Dendritic cell treated with granulocyte-macrophage colony-stimulating factor and Interleukin-4, amounts not matched to agents 40 ng/mL and 50 ng/mL, for 4 days (primary cell): ENCODE data around the gene RLBP1.

Experiments used
- H3K27ac Mint-ChIP-seq: one replicate; pipeline ENCODE4 v1.8.0; 2022; ENCODE audit warnings: mild to moderate bottlenecking, mixed read lengths
- H3K27me3 Mint-ChIP-seq: one replicate; pipeline ENCODE4 v1.8.0; 2022; ENCODE audit warnings: mild to moderate bottlenecking, mixed read lengths
- H3K36me3 Mint-ChIP-seq: one replicate; pipeline ENCODE4 v1.8.0; 2022; ENCODE audit warnings: low read depth, mixed read lengths
- H3K4me1 Mint-ChIP-seq: one replicate; pipeline ENCODE4 v1.8.0; 2022; ENCODE audit warnings: low read depth, mixed read lengths
- H3K4me3 Mint-ChIP-seq: one replicate; pipeline ENCODE4 v1.8.0; 2022; ENCODE audit warnings: mild to moderate bottlenecking, moderate library complexity, mixed read lengths
- H3K9me3 Mint-ChIP-seq: one replicate; pipeline ENCODE4 v1.8.0; 2022; ENCODE audit warnings: mixed read lengths
- intact Hi-C: fragments of 100-400 bp; cut with micrococcal nuclease; formaldehyde crosslinking; loops from one replicate; pipeline ENCODE4 v1.15.0; 2022

RLBP1 gene

GRCh38 chr15:89218531-89218930 lies 2.8 kb downstream of the RLBP1 start:
- Mint-ChIP-seq H3K27ac (no peak overlapping the region), H3K36me3 (no peaks in the 10 kb centered on the region), H3K27me3 (no peaks in the 10 kb centered on the region), H3K4me1 (no peaks in the 10 kb centered on the region), H3K4me3 (no peak overlapping the region), H3K9me3 (no peaks in the 10 kb centered on the region)
- intact Hi-C loops, result no loop called here

- no peaks in the 10 kb centered on the region for H3K27me3 Mint-ChIP-seq
- no peaks in the 10 kb centered on the region for H3K9me3 Mint-ChIP-seq
- H3K27ac Mint-ChIP-seq, result no peak overlapping the region
- intact Hi-C loops, result no loop called here
- H3K4me1 Mint-ChIP-seq, result no peaks in the 10 kb centered on the region
- H3K4me3 Mint-ChIP-seq, result no peak overlapping the region
- no peaks in the 10 kb centered on the region for H3K36me3 Mint-ChIP-seq
Measured at GRCh38 chr15:89217686-89218376, 3.5 kb downstream of the RLBP1 start.

GRCh38 chr15:89217031-89217430 lies 4.3 kb downstream of the RLBP1 start:
- Mint-ChIP-seq H3K27me3 (no peaks in the 10 kb centered on the region), H3K9me3 (no peaks in the 10 kb centered on the region), H3K4me3 (no peak overlapping the region), H3K4me1 (no peaks in the 10 kb centered on the region), H3K27ac (no peak overlapping the region), H3K36me3 (no peaks in the 10 kb centered on the region)
- intact Hi-C loops, result no loop called here

- Mint-ChIP-seq H3K36me3 (no peaks in the 10 kb centered on the region), H3K4me1 (no peaks in the 10 kb centered on the region), H3K4me3 (no peak overlapping the region), H3K27me3 (no peaks in the 10 kb centered on the region), H3K27ac (no peak overlapping the region), H3K9me3 (no peaks in the 10 kb centered on the region)
- intact Hi-C loops, result no loop called here
Measured at GRCh38 chr15:89215627-89216026, 5.8 kb downstream of the RLBP1 start.

- intact Hi-C loops, result no loop called here
- Mint-ChIP-seq H3K27ac (no peak overlapping the region), H3K27me3 (peaks cover 2% of the 10 kb centered on the region), H3K36me3 (no peaks in the 10 kb centered on the region), H3K4me1 (peaks cover 5% of the 10 kb centered on the region), H3K9me3 (no peaks in the 10 kb centered on the region), H3K4me3 (no peak overlapping the region)
Measured at GRCh38 chr15:89211678-89212170, 9.7 kb downstream of the RLBP1 start.

GRCh38 chr15:89209057-89209456 lies 12.3 kb downstream of the RLBP1 start:
- intact Hi-C loops, result loop anchor here (5.0 kb wide), 2 partner anchors 93 to 148 kb away; no protein-coding TSS in a partner anchor
- no peaks in the 10 kb centered on the region for H3K9me3 Mint-ChIP-seq
- no peaks in the 10 kb centered on the region for H3K36me3 Mint-ChIP-seq
- H3K27ac Mint-ChIP-seq, result no peak overlapping the region
- H3K4me1 Mint-ChIP-seq, result peaks cover 6% of the 10 kb centered on the region
- no peak overlapping the region for H3K4me3 Mint-ChIP-seq
- H3K27me3 Mint-ChIP-seq, result peaks cover 2% of the 10 kb centered on the region

- H3K9me3 Mint-ChIP-seq, result no peaks in the 10 kb centered on the region
- H3K4me3 Mint-ChIP-seq, result no peak overlapping the region
- intact Hi-C loops, result loop anchor here (5.0 kb wide), 2 partner anchors 94 to 149 kb away; no protein-coding TSS in a partner anchor
- no peak overlapping the region for H3K27ac Mint-ChIP-seq
- peaks cover 2% of the 10 kb centered on the region for H3K27me3 Mint-ChIP-seq
- peaks cover 13% of the 10 kb centered on the region for H3K4me1 Mint-ChIP-seq
- no peaks in the 10 kb centered on the region for H3K36me3 Mint-ChIP-seq
Measured at GRCh38 chr15:89208256-89208655, 13.1 kb downstream of the RLBP1 start.

GRCh38 chr15:89206908-89207331 lies 14.5 kb downstream of the RLBP1 start:
- Mint-ChIP-seq H3K4me3 (no peak overlapping the region), H3K27ac (no peak overlapping the region), H3K36me3 (no peaks in the 10 kb centered on the region)

GRCh38 chr15:89205991-89206585 lies 15.3 kb downstream of the RLBP1 start:
- H3K27ac Mint-ChIP-seq, result no peak overlapping the region
- intact Hi-C loops, result loop anchor here (5.0 kb wide), 2 partner anchors 96 to 151 kb away; no protein-coding TSS in a partner anchor

More at GRCh38 chr15:89206908-89207331, 14.5 kb downstream of the RLBP1 start:
- peaks cover 13% of the 10 kb centered on the region for H3K4me1 Mint-ChIP-seq
- H3K9me3 Mint-ChIP-seq, result no peaks in the 10 kb centered on the region
- intact Hi-C loops, result loop anchor here (5.0 kb wide), 2 partner anchors 95 to 150 kb away; no protein-coding TSS in a partner anchor
- peaks cover 2% of the 10 kb centered on the region for H3K27me3 Mint-ChIP-seq

GRCh38 chr15:89203705-89204273 lies 17.6 kb downstream of the RLBP1 start:
- H3K27me3 Mint-ChIP-seq, result peaks cover 2% of the 10 kb centered on the region
- H3K4me1 Mint-ChIP-seq, result peaks cover 17% of the 10 kb centered on the region
- peaks cover 27% of the 10 kb centered on the region for H3K36me3 Mint-ChIP-seq
- intact Hi-C loops, result no loop called here
- H3K4me3 Mint-ChIP-seq, result no peak overlapping the region
- no peak overlapping the region for H3K27ac Mint-ChIP-seq
- no peaks in the 10 kb centered on the region for H3K9me3 Mint-ChIP-seq

More at GRCh38 chr15:89205991-89206585, 15.3 kb downstream of the RLBP1 start:
- no peaks in the 10 kb centered on the region for H3K9me3 Mint-ChIP-seq
- no peak overlapping the region for H3K4me3 Mint-ChIP-seq
- H3K36me3 Mint-ChIP-seq, result peaks cover 8% of the 10 kb centered on the region
- H3K27me3 Mint-ChIP-seq, result peaks cover 2% of the 10 kb centered on the region
- H3K4me1 Mint-ChIP-seq, result peaks cover 13% of the 10 kb centered on the region

- Mint-ChIP-seq H3K27ac (no peak overlapping the region), H3K4me3 (no peak overlapping the region), H3K4me1 (peaks cover 11% of the 10 kb centered on the region), H3K36me3 (peaks cover 45% of the 10 kb centered on the region), H3K27me3 (no peaks in the 10 kb centered on the region), H3K9me3 (no peaks in the 10 kb centered on the region)
- intact Hi-C loops, result no loop called here
Measured at GRCh38 chr15:89201465-89202005, 19.8 kb downstream of the RLBP1 start.

- H3K4me3 Mint-ChIP-seq, result no peak overlapping the region
- H3K4me1 Mint-ChIP-seq, result peaks cover 11% of the 10 kb centered on the region
- H3K27ac Mint-ChIP-seq, result no peak overlapping the region
- no peaks in the 10 kb centered on the region for H3K9me3 Mint-ChIP-seq
- intact Hi-C loops, result no loop called here
- H3K27me3 Mint-ChIP-seq, result no peaks in the 10 kb centered on the region
- H3K36me3 Mint-ChIP-seq, result peaks cover 59% of the 10 kb centered on the region
Measured at GRCh38 chr15:89200182-89200581, 21.2 kb downstream of the RLBP1 start.

GRCh38 chr15:89199746-89200145 lies 21.6 kb downstream of the RLBP1 start:
- Mint-ChIP-seq H3K27me3 (no peaks in the 10 kb centered on the region), H3K4me1 (peaks cover 11% of the 10 kb centered on the region), H3K36me3 (peaks cover 63% of the 10 kb centered on the region), H3K27ac (no peak overlapping the region), H3K4me3 (no peak overlapping the region), H3K9me3 (no peaks in the 10 kb centered on the region)
- intact Hi-C loops, result no loop called here

- Mint-ChIP-seq H3K27ac (no peak overlapping the region), H3K36me3 (peaks cover 70% of the 10 kb centered on the region), H3K9me3 (no peaks in the 10 kb centered on the region), H3K4me3 (no peak overlapping the region), H3K27me3 (no peaks in the 10 kb centered on the region), H3K4me1 (peaks cover 10% of the 10 kb centered on the region)
- intact Hi-C loops, result no loop called here
Measured at GRCh38 chr15:89198934-89199333, 22.4 kb downstream of the RLBP1 start.
